Activated T-helper 17 cell treated with anti-CD3 and anti-CD28 coated beads, Interleukin-2, amount 50 U/mL, for 72 hours (primary cell): ENCODE results near the gene TSHZ2. TPM values are rescaled to one million over a fixed set of nuclear protein-coding genes. Genes with fewer than 3 reads are reported as not detected.
A peak's percentile ranks its signal among the peaks of the same experiment; 100 is the strongest.

Experiments used
- ATAC-seq: fragments of 150-1000 bp; cut with Tn5 transposase; replicated peaks from 2 replicates; pipeline ENCODE4 v1.10.0; 2021; ENCODE audit warnings: mild to moderate bottlenecking, moderate library complexity
- H3K27ac Mint-ChIP-seq: one replicate; pipeline ENCODE4 v1.8.0; 2022; ENCODE audit warnings: mixed read lengths
- H3K27me3 Mint-ChIP-seq: one replicate; pipeline ENCODE4 v1.8.0; 2022; ENCODE audit warnings: mixed read lengths
- H3K36me3 Mint-ChIP-seq: one replicate; pipeline ENCODE4 v1.8.0; 2022; ENCODE audit warnings: low read depth, mild to moderate bottlenecking, mixed read lengths
- H3K4me1 Mint-ChIP-seq: one replicate; pipeline ENCODE4 v1.8.0; 2022; ENCODE audit warnings: mixed read lengths
- H3K4me3 Mint-ChIP-seq: one replicate; pipeline ENCODE4 v1.8.0; 2022; ENCODE audit warnings: mild to moderate bottlenecking, mixed read lengths
- H3K9me3 Mint-ChIP-seq: one replicate; pipeline ENCODE4 v1.8.0; 2022; ENCODE audit warnings: mixed read lengths
- total RNA-seq, 2 donors: library from RNA; stranded (reverse); gene quantifications; one replicate each; pipeline ENCODE4 v1.2.3, GENCODE V29; 2022

TSHZ2 gene
- total RNA-seq, 2 donors from 2014 or later = 29.8 to 58.2 TPM

DNA sequence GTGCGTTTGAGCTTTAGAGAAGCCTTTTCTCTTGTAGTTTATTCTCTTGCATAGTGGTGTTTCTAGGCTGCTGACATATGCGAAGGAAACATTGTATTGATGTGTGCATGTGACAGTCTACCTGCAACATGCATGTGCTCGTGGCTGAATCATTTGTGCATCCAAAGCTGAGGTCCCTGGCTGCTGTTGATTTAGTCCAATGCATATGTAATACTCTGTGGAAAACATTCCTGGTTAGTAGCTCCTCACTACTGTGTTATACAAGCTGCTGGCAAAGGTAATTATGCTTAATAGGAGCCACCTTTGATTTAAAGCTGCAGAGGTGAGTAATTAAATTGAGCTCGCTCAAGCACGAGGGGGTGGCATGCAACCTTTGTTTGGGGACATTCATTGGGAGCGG is 24.5 kb downstream of the TSHZ2 start:
- no peaks in the 10 kb centered on the region for H3K9me3 Mint-ChIP-seq
- no peak overlapping the region for H3K4me3 Mint-ChIP-seq
- H3K27me3 Mint-ChIP-seq = peaks cover 4% of the 10 kb centered on the region
- peaks cover 23% of the 10 kb centered on the region for H3K4me1 Mint-ChIP-seq
- H3K36me3 Mint-ChIP-seq = peaks cover 59% of the 10 kb centered on the region
- H3K27ac Mint-ChIP-seq = no peak overlapping the region
- ATAC-seq = no peak

DNA sequence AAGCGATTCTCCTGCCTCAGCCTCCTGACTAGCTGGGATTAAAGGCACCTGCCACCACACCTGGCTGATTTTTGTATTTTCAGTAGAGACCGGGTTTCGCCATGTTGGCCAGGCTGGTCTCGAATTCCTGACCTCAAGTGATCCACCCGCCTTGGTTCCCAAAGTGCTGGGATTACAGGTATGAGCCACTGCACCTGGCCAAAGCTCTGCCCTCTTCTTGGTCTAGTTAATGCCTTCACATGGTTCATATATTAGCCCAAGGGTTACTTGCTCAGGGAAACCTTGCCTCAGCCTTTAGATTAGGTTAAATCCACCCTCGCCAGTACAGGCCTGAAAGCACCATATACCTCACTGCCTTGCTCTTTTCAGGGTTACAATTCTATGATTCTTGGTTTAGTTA is 26.1 kb downstream of the TSHZ2 start:
- Mint-ChIP-seq H3K9me3 (no peaks in the 10 kb centered on the region), H3K27ac (peak overlapping the region; percentile 72), H3K4me1 (peaks cover 26% of the 10 kb centered on the region), H3K36me3 (peaks cover 59% of the 10 kb centered on the region), H3K27me3 (peaks cover 4% of the 10 kb centered on the region), H3K4me3 (peak overlapping the region; percentile 32)
- no peak for ATAC-seq

DNA sequence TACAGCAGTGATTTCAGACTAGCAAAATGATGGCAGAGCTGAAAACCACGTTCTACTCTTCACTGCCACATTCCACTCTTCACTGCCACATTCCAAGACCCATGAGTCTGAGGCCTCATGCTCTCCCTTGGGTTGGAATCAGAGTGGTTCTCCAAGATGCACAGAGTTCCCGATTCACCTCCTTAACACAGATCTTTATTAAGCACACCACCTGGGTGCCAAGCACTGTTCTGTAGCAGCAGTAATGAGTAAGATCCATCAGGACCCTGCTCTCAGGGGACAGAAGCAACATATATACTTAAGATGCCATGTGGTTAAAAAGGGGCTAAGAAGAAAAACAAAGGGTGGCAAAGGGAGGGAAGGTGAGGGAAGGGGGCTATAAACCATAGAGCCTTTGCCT is 26.9 kb downstream of the TSHZ2 start:
- Mint-ChIP-seq H3K4me1 (peaks cover 27% of the 10 kb centered on the region), H3K9me3 (no peaks in the 10 kb centered on the region), H3K27me3 (peaks cover 3% of the 10 kb centered on the region), H3K4me3 (peak overlapping the region; percentile 32), H3K27ac (peak overlapping the region; percentile 72), H3K36me3 (peaks cover 57% of the 10 kb centered on the region)
- ATAC-seq = no peak

DNA sequence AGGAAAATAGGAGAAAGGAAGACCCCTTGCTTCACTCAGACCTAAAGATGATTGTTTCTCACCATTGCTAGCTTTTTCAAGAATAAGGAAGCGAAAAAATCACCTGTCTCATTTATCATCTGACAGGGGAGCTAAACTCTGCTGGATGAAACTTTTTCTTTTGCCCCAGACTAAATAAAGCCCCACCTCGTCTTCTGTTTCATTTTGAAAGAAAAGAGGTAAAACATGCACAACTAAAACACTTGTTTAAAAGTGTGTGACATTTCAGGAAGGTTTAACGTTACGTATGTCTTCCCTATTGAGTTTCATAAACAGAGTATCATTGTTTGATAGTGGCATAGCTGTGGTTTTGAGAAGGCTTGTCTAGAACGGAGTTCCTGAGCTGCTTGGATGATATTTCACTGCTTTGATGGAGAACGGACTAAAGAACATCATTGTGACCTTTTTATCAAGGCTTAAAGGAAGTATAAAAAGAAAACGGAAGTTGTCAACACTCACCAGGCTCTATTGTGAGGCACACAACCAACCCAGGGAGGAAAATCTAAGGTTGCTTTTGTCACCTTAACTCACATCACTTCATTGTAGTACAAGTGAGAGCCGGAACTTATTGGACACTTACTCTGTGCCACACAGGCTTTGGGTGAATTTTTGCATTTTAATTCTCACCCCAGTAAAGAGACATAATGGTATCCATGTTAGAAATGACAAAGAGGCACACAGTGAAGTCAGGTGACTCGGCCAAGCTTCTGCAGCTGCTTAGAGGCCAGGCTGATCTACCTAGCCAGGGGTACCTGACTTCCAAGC is 29.5 kb downstream of the TSHZ2 start:
- H3K36me3 Mint-ChIP-seq = peaks cover 39% of the 10 kb centered on the region
- H3K9me3 Mint-ChIP-seq = no peaks in the 10 kb centered on the region
- peaks cover 30% of the 10 kb centered on the region for H3K4me1 Mint-ChIP-seq
- peak overlapping the region; percentile 82 for H3K4me3 Mint-ChIP-seq
- no peaks in the 10 kb centered on the region for H3K27me3 Mint-ChIP-seq
- peak; percentile 60 for ATAC-seq
- H3K27ac Mint-ChIP-seq = peak overlapping the region; percentile 94

DNA sequence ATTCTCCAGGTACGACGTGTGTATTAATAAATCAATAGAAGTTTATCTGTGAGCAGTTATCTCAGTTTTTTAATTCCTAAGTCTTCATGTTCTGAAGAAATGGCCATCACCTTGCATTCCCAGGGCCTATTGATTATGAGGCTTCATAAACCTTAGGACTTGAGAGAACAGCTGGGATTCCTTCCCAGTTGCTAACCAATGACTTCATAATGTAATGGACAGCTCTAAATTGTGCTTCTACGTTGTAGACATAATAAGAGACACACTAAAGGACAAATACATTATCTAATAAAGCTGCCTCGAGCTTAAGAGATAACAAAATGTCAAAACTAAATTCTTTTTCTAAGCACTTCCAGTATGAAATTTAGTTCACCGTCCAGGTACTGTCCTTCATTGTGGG is 30.6 kb downstream of the TSHZ2 start:
- H3K27me3 Mint-ChIP-seq = no peaks in the 10 kb centered on the region
- peak overlapping the region; percentile 82 for H3K4me3 Mint-ChIP-seq
- ATAC-seq = no peak
- no peak overlapping the region for H3K27ac Mint-ChIP-seq
- peaks cover 39% of the 10 kb centered on the region for H3K36me3 Mint-ChIP-seq
- peaks cover 38% of the 10 kb centered on the region for H3K4me1 Mint-ChIP-seq
- no peaks in the 10 kb centered on the region for H3K9me3 Mint-ChIP-seq

DNA sequence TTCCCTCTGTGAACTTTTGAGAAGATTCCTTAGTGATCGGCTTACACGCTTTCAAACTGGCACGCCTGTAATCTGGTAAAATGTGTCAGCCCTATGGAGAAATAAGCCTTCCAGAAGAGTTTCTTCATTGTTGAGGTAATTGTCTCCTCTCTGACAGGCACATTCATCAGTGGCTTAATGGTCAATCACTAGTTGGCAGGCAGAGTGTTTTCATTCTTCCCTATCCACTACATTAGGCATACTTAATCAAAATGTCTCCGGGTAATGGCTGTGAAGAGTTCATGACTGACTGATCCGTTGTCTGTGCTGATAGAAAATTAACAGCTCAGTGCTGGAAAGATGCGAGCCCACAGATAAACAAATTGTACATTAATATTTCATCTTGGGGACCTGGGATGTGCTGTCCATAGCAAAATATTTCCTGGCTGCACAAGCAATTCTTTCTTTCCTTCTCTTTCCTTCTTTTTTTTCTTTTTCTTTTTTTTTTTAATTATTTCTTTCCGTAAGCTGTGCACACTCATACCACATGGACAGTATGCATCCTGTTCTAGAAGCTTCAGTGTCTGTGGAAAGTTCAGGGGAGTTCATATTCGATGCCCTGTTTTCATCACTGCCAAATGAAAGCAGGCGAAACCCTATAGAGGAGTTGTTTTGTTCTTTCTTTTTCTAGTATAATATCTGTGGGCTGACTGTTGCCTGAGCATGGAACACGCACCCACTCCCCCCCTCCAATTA is 31.4 kb downstream of the TSHZ2 start:
- ATAC-seq = no peak
- H3K4me1 Mint-ChIP-seq = peaks cover 34% of the 10 kb centered on the region
- H3K36me3 Mint-ChIP-seq = peaks cover 33% of the 10 kb centered on the region
- peak overlapping the region; percentile 56 for H3K27ac Mint-ChIP-seq
- H3K27me3 Mint-ChIP-seq = no peaks in the 10 kb centered on the region
- H3K4me3 Mint-ChIP-seq = peak overlapping the region; percentile 47
- H3K9me3 Mint-ChIP-seq = no peaks in the 10 kb centered on the region

DNA sequence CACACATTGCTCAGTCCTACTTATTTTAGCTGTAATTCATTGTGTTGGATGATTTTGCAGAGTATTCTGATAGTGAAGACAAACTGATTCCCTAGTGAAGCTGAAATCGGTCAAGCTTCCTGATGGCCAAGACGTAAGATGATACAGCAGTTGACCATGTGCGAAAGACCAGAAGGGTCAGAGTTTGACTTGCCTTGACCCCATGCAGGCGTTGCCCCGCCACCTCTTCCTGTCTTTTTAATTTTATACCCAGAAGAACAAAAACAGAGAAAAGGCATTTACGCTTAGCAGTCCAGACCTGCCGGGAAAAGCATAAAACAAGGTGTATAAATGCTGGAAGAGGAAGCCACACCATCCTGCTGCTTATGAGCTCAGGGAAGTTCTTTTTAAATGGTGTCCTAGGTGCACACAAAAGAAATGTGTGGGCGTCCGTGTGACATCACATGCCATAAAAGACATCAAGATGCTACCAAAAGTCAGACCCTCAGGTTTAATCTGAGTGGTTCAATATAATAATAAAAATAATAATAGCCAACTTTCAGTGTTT is 32.2 kb downstream of the TSHZ2 start:
- Mint-ChIP-seq H3K27me3 (no peaks in the 10 kb centered on the region), H3K36me3 (peaks cover 26% of the 10 kb centered on the region), H3K27ac (peak overlapping the region; percentile 56), H3K9me3 (no peaks in the 10 kb centered on the region), H3K4me1 (peaks cover 28% of the 10 kb centered on the region), H3K4me3 (peak overlapping the region; percentile 47)
- ATAC-seq = no peak

DNA sequence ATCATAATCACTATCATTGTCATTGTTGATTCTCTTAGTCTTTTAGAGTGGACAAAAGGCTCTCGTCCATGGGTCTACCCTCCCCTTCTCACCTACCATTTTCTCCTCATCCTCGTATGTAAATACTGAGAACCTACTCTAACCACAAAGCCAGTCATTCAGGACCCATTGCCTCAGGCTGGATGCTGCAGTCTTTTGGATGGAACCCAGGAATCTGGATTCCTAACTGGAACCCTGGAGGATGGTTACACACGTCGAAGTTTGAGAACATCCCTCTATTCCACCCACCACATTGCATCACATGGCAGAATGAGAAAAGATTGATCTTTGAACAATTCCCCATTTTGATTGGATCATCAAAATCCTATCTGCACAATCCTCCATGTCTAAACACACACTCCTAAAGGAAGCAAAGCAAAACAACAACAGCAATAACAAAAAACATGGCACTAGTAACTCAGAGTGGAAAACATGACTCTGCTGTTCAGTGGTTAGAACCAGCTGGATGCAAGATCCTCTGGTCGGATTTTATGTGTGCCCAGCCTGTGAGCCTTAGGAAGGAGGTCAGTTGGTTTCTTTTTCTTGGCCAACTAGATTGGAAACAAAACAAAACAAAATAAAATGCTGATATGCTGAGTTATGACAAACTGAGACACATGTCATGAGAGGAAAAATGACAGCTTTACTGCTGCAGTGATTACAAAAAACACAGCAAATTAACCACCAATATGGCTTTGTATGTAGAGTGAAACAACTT is 38.0 kb downstream of the TSHZ2 start:
- Mint-ChIP-seq H3K36me3 (peaks cover 30% of the 10 kb centered on the region), H3K4me1 (peaks cover 15% of the 10 kb centered on the region), H3K27me3 (no peaks in the 10 kb centered on the region), H3K9me3 (peaks cover 8% of the 10 kb centered on the region), H3K27ac (no peak overlapping the region), H3K4me3 (no peak overlapping the region)
- no peak for ATAC-seq

DNA sequence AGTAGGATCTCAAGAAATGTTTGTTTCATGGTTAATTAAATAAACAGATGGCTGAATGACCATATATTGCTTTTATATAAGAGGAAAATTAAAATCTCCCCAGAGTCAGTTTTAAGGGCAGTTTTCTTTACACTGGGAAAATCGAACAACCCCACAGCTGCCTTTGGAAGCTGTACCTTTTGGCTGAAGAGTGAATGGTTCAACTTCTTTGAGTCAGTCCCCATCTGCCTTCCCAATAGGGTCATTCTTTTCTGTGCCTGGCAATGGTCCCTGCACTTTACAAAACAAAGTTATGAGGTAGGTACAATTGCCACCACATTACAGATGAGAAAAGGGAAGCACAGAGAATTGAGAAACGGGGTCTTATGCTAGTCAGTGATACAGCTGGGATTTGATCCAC is 39.5 kb downstream of the TSHZ2 start:
- no peaks in the 10 kb centered on the region for H3K27me3 Mint-ChIP-seq
- H3K27ac Mint-ChIP-seq = no peak overlapping the region
- peaks cover 39% of the 10 kb centered on the region for H3K36me3 Mint-ChIP-seq
- peaks cover 12% of the 10 kb centered on the region for H3K9me3 Mint-ChIP-seq
- no peak overlapping the region for H3K4me3 Mint-ChIP-seq
- peaks cover 16% of the 10 kb centered on the region for H3K4me1 Mint-ChIP-seq
- ATAC-seq = no peak

DNA sequence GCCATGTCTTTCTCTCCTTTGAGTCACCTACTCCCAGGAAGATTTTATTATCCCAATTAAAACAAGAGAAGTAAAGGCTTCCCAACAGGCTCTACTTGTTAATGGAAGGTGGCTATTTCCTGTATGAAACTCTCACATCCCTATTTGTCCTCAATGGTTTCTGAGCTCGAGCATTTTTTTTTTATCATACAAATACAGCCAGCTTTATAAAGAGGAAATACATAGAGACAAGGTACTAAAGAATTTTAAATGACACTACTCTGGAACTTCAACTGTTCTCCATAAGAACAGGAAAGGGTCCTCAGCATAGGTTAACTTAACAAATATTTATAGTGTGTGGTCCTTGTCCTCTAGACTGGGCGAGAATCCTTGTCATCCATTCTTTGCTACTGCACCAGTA is 41.0 kb downstream of the TSHZ2 start:
- Mint-ChIP-seq H3K36me3 (peaks cover 45% of the 10 kb centered on the region), H3K27ac (no peak overlapping the region), H3K9me3 (peaks cover 12% of the 10 kb centered on the region), H3K4me3 (peak overlapping the region; percentile 34), H3K27me3 (no peaks in the 10 kb centered on the region), H3K4me1 (peaks cover 9% of the 10 kb centered on the region)
- no peak for ATAC-seq

DNA sequence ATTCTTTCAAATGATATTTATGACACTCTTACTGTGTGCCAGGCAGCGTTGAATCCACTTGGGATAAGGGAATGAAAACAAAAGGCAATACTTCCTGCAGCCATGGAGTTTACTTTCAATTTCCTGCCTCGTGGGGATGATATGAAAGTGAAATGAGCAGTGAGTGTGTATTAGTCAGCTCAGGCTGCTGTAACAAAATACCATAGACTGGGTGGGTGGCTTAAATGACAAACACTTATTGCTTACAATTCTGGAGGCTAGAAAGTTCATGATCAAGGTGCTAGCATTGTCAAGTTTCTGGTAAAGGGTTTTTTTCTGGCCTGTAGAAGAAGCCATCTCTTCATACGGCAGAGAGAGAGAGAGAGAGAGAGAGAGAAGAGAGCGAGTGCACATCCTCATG is 41.7 kb downstream of the TSHZ2 start:
- H3K27ac Mint-ChIP-seq = peak overlapping the region; percentile 66
- peaks cover 9% of the 10 kb centered on the region for H3K4me1 Mint-ChIP-seq
- peak overlapping the region; percentile 34 for H3K4me3 Mint-ChIP-seq
- H3K9me3 Mint-ChIP-seq = peaks cover 12% of the 10 kb centered on the region
- peak; percentile 86 for ATAC-seq
- peaks cover 45% of the 10 kb centered on the region for H3K36me3 Mint-ChIP-seq
- H3K27me3 Mint-ChIP-seq = no peaks in the 10 kb centered on the region

DNA sequence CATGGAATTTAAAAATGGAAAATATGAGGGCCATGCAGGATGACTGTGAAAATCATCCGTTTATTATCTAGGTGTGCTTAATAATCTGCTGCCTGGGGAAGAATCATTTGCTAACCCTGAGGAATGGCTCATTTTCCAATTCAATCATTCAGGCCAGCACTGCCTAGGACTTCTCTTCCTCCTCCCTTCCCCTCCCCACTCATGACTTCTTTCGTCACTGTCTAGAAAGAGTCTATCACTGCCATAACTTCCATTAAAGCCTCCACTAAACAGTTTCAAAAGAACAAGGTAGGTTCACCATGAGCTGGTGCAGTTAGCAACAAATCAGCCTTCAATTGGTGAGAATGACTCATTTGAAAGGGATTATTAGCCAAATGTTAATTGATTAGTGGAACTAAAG is 43.9 kb downstream of the TSHZ2 start:
- Mint-ChIP-seq H3K27me3 (no peaks in the 10 kb centered on the region), H3K9me3 (peaks cover 16% of the 10 kb centered on the region), H3K36me3 (peaks cover 49% of the 10 kb centered on the region), H3K27ac (no peak overlapping the region), H3K4me1 (peaks cover 21% of the 10 kb centered on the region), H3K4me3 (no peak overlapping the region)
- no peak for ATAC-seq

DNA sequence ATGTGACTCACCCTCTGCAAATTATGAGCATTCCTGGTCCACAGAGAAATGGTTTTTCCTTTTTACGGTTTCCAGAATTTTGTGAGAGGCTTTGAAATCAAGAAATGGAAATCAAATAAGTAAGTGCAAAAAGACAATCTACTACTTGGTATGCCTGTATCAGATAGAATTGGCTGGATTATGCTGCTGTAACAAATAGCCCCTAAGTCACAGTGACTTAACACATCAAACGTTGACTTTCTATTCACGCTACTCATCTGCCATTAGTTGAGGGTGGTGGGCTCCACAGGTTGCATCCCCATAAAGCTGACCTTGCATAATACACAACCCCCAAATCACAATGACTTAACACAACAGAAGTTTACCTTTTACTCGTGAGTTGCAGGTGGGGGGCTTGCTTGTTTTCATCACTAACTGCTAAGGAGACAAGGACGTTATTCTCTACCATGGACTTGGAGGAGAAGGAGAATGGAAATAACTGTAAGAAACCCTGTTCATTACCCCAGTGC is 44.4 kb downstream of the TSHZ2 start:
- Mint-ChIP-seq H3K27ac (no peak overlapping the region), H3K27me3 (no peaks in the 10 kb centered on the region), H3K4me3 (no peak overlapping the region), H3K36me3 (peaks cover 52% of the 10 kb centered on the region), H3K4me1 (peaks cover 26% of the 10 kb centered on the region), H3K9me3 (peaks cover 16% of the 10 kb centered on the region)
- ATAC-seq = no peak

DNA sequence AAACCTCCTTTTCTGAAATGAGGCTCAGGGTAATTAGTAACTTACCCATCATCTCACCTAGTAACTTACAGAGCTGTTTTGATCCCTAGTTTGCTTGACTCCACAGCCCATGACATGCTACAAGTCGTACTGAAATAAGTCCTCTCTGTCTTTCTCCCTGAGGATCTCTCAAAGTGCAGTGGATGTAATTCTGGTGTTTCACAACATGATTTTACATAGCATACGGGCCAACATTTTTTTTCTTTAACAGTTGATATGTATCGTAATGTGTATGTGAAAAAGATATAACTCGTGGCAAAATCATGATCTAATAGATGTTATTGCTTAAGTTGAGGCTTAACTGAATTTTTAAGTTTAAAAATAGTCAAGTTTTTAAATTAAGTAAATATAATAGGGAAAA is 45.0 kb downstream of the TSHZ2 start:
- Mint-ChIP-seq H3K4me1 (peaks cover 32% of the 10 kb centered on the region), H3K36me3 (peaks cover 56% of the 10 kb centered on the region)
- no peak for ATAC-seq

More for the DNA sequence above, 45.0 kb downstream of the TSHZ2 start:
- Mint-ChIP-seq H3K4me3 (no peak overlapping the region), H3K9me3 (peaks cover 16% of the 10 kb centered on the region), H3K27me3 (no peaks in the 10 kb centered on the region), H3K27ac (no peak overlapping the region)
